ENCODE measurements around the gene TOR1A. TPM values are rescaled to one million over a fixed set of nuclear protein-coding genes. Genes with fewer than 3 reads are reported as not detected.

The TOR1A gene
- total and polyA plus RNA-seq, 4 donors = 24.2 to 46.0 (median 34.3) TPM

DNA sequence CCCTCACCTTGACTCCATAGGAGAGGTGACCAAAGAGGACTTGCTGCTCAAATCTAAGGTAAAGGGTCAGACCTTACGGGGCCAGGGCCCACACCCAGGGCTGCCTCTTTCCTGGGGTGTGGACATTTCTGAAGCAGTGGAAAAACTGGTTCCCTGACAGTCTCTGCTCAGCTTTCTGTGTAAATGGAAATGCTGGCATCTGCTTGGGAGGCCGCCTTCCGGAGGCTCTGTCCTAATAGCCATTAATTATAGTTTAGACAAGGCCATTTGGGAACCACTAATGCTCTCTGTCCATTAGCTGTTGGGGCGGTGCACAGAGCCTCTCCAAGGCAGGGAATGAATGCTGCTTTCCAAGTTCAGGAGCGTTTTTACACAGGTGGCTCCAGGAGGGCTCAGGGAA is 28.6 kb upstream of the TOR1A start:
- peaks cover 53% of the 10 kb centered on the region for H3K36me3 ChIP-seq (ENCODE audit: control insufficient read depth, insufficient read depth, low read length)
- peak in 1 of 6 donors; percentile 14 for DNase-seq (ENCODE audit: low read depth in 4 of 6, low spot score in 6 of 6)
- 61% methylated on average over 5 of the region's 5 CpGs for WGBS (ENCODE audit: insufficient coverage)
- no peak overlapping the region for H3K4me3 ChIP-seq (ENCODE audit: low read depth, low read length)
- no peaks in the 10 kb centered on the region for H3K27me3 ChIP-seq (ENCODE audit: control insufficient read depth, insufficient read depth, low read length)
- H3K9me3 ChIP-seq (ENCODE audit: control insufficient read depth, insufficient read depth, low read length) = no peaks in the 10 kb centered on the region
- no peaks in the 10 kb centered on the region for H3K4me1 ChIP-seq (ENCODE audit: control insufficient read depth, insufficient read depth, low read length)
- H3K27ac ChIP-seq (ENCODE audit: low read depth, low read length) = no peak overlapping the region

DNA sequence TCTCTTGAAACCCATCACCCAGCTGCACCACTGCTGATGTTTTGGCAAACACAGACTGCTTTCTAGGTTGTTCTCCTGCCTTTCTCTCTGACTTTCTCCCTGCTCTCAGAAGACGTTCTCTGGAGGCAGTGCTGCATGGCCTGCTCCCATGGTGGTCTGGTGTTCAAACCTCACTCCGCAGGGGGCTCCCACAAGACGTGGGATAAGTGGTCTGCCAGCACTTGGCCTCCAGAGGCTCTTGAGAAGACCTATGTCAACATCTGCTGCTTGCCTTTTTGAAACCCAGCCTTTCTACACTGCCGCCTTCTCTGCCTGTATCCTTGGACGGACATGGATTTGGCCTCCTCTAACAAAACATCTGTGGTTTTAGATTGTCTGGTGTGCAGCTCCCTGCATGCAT is 27.9 kb upstream of the TOR1A start:
- no peak for DNase-seq (ENCODE audit: low read depth in 4 of 6, low spot score in 6 of 6)
- 79% methylated on average over 5 of the region's 5 CpGs for WGBS (ENCODE audit: insufficient coverage)

DNA sequence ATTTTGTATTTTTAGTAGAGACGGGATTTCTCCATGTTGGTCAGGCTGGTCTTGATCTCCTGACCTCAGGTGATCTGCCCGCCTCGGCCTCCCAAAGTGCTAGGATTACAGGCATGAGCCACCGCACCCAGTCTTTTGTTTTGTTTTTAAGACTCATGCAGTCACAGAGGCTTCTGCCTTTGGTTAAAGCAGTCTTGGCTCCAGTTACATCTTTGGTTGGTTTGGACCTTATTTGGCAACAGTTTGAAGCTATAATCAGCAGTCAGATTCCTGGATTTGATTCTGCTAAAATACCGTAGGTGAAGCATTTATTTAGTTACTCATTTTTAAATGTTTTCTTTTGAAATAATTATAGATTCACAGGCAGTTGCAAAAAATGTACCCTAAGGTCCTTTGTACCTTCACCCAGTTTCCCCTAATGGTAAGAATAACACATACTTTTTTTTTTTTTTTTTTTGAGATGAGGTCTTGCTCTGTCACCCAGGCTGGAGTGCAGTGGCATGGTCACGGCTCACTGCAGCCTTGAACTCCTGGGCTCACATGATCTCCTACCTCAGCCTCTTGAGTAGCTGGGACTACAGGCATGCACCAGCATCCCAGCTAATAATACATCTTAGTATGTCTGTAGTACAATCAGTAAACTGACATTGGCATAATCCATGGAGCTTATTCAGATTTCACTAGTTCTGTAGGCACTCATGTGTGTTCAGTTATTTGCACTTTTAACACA is 27.1 kb upstream of the TOR1A start:
- Histone ChIP-seq H3K27ac (ENCODE audit: low read depth, low read length) (no peak overlapping the region), H3K4me3 (ENCODE audit: low read depth, low read length) (no peak overlapping the region), H3K4me1 (ENCODE audit: control insufficient read depth, insufficient read depth, low read length) (no peaks in the 10 kb centered on the region), H3K36me3 (ENCODE audit: control insufficient read depth, insufficient read depth, low read length) (peaks cover 40% of the 10 kb centered on the region), H3K9me3 (ENCODE audit: control insufficient read depth, insufficient read depth, low read length) (no peaks in the 10 kb centered on the region), H3K27me3 (ENCODE audit: control insufficient read depth, insufficient read depth, low read length) (no peaks in the 10 kb centered on the region)
- DNase-seq (ENCODE audit: low read depth in 4 of 6, low spot score in 6 of 6) = no peak
- 93% methylated on average over 4 of the region's 6 CpGs for WGBS (ENCODE audit: insufficient coverage)

More for the DNA sequence above, 27.9 kb upstream of the TOR1A start:
- Histone ChIP-seq H3K4me3 (ENCODE audit: low read depth, low read length) (no peak overlapping the region), H3K36me3 (ENCODE audit: control insufficient read depth, insufficient read depth, low read length) (peaks cover 47% of the 10 kb centered on the region), H3K27ac (ENCODE audit: low read depth, low read length) (no peak overlapping the region), H3K9me3 (ENCODE audit: control insufficient read depth, insufficient read depth, low read length) (no peaks in the 10 kb centered on the region), H3K27me3 (ENCODE audit: control insufficient read depth, insufficient read depth, low read length) (no peaks in the 10 kb centered on the region), H3K4me1 (ENCODE audit: control insufficient read depth, insufficient read depth, low read length) (no peaks in the 10 kb centered on the region)

DNA sequence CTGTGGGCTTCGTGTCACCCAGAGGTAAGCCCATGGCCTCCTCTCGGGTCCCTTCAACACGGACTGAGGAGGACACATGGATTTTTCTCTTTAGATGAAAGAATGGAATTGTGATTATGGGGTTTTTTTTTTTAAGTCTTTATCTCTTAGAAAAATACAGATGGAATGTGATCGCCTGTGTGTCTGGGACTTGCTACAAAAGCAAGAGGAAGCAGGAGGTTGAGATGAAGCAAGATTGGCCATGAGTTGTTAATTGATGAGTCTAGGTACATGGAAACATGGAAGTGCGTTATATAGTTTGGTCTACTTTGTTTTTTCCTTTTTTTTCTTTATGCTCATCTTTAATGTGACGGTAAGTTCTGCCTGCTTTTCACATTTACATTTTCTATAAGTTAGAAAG is 26.0 kb upstream of the TOR1A start:
- no peak for DNase-seq (ENCODE audit: low read depth in 4 of 6, low spot score in 6 of 6)

DNA sequence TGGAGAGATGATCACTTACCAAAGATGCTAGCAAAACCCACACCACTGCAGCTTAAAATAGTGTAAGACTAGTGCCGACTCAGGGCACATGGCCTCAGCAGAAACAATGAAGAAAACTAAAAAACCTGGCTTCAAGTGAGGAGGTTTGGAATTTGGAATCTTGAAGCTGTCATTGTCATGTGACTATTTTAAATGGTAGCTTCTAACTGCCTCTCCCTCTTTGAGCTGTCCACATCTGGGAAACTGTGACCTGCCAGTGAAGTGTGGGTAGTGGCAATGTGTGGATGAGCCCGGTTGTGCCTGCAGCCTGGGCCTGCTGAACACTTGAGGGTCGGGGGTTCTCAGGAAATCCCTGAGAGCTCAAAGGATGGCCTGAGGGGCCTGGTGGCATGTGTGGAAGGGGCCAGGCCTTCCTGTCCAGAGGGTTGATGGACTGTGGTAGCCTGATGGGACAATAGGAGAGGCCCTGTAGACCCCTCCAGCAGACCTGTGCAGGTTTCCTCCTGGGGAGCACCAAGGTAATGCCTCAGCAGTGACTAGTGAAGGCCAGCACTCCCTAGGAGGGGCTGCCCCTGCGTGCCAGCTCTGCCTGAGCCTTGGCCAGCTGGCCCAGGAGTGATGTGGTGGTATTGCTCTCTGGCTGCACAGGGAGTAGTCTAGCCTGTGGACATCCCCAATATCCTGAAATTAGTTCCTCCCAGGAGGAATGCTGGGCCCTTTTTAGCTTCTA is 24.9 kb upstream of the TOR1A start:
- Histone ChIP-seq H3K27ac (ENCODE audit: low read depth, low read length) (no peak overlapping the region), H3K4me3 (ENCODE audit: low read depth, low read length) (no peak overlapping the region), H3K9me3 (ENCODE audit: control insufficient read depth, insufficient read depth, low read length) (no peaks in the 10 kb centered on the region), H3K27me3 (ENCODE audit: control insufficient read depth, insufficient read depth, low read length) (no peaks in the 10 kb centered on the region), H3K4me1 (ENCODE audit: control insufficient read depth, insufficient read depth, low read length) (no peaks in the 10 kb centered on the region), H3K36me3 (ENCODE audit: control insufficient read depth, insufficient read depth, low read length) (peaks cover 39% of the 10 kb centered on the region)
- WGBS (ENCODE audit: insufficient coverage) = 88% methylated on average over 4 of the region's 4 CpGs
- no peak for DNase-seq (ENCODE audit: low read depth in 4 of 6, low spot score in 6 of 6)

More for the DNA sequence above, 26.0 kb upstream of the TOR1A start:
- Histone ChIP-seq H3K4me3 (ENCODE audit: low read depth, low read length) (no peak overlapping the region), H3K4me1 (ENCODE audit: control insufficient read depth, insufficient read depth, low read length) (no peaks in the 10 kb centered on the region), H3K27ac (ENCODE audit: low read depth, low read length) (no peak overlapping the region), H3K9me3 (ENCODE audit: control insufficient read depth, insufficient read depth, low read length) (no peaks in the 10 kb centered on the region), H3K27me3 (ENCODE audit: control insufficient read depth, insufficient read depth, low read length) (no peaks in the 10 kb centered on the region), H3K36me3 (ENCODE audit: control insufficient read depth, insufficient read depth, low read length) (peaks cover 39% of the 10 kb centered on the region)
- WGBS (ENCODE audit: insufficient coverage) = 100% methylated on average over 4 of the region's 6 CpGs

DNA sequence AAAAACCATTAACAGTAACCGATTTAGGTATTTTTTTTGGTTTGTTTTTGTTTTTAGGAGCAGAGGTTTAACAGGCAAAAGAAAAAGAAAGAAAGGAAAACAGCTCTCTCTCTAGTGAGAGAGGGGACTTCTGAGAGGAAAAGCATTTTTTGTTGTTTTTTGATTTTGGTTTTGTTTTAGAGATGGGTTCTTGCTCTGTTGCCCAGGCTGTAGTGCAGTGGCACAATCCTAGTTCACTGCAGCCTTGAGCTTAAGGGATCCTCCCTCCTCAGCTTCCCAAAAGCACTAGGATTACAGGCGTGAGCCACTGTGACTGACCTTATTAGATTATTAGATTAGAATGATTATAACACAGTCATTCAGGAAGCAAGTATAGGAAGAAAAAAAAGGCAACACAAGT is 21.4 kb upstream of the TOR1A start:
- Histone ChIP-seq H3K27me3 (ENCODE audit: control insufficient read depth, insufficient read depth, low read length) (no peaks in the 10 kb centered on the region), H3K36me3 (ENCODE audit: control insufficient read depth, insufficient read depth, low read length) (peaks cover 10% of the 10 kb centered on the region), H3K4me3 (ENCODE audit: low read depth, low read length) (no peak overlapping the region), H3K9me3 (ENCODE audit: control insufficient read depth, insufficient read depth, low read length) (no peaks in the 10 kb centered on the region), H3K4me1 (ENCODE audit: control insufficient read depth, insufficient read depth, low read length) (no peaks in the 10 kb centered on the region), H3K27ac (ENCODE audit: low read depth, low read length) (no peak overlapping the region)
- no peak for DNase-seq (ENCODE audit: low read depth in 4 of 6, low spot score in 6 of 6)
- no CpG with 5 or more reads among the region's 2 CpGs for whole genome bisulfite sequencing (ENCODE audit: insufficient coverage)

DNA sequence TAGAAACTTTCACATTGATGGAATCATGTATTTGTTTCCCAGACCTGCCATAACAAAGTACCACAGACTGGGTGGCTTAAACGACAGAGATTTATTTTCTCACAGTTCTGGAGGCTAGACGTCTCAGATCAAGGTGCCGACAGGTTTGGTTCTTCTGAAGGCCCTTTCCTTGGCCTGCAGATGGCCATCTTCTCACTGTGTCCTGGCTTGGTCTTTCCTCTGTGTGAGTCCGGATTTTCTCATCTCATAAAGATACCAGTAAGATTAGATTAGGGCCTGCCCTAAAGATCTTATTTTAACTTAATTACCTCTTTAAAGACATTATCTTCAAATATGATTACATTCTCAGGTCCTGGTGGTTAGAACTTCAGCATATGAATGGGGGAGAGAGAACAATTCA is 17.1 kb upstream of the TOR1A start:
- no peak overlapping the region for H3K4me3 ChIP-seq (ENCODE audit: low read depth, low read length)
- peaks cover 8% of the 10 kb centered on the region for H3K36me3 ChIP-seq (ENCODE audit: control insufficient read depth, insufficient read depth, low read length)
- no peak for DNase-seq (ENCODE audit: low read depth in 4 of 6, low spot score in 6 of 6)
- no peaks in the 10 kb centered on the region for H3K9me3 ChIP-seq (ENCODE audit: control insufficient read depth, insufficient read depth, low read length)
- H3K4me1 ChIP-seq (ENCODE audit: control insufficient read depth, insufficient read depth, low read length) = peaks cover 9% of the 10 kb centered on the region
- no peaks in the 10 kb centered on the region for H3K27me3 ChIP-seq (ENCODE audit: control insufficient read depth, insufficient read depth, low read length)
- no peak overlapping the region for H3K27ac ChIP-seq (ENCODE audit: low read depth, low read length)
- WGBS (ENCODE audit: insufficient coverage) = 64% methylated on average over 3 of the region's 4 CpGs

DNA sequence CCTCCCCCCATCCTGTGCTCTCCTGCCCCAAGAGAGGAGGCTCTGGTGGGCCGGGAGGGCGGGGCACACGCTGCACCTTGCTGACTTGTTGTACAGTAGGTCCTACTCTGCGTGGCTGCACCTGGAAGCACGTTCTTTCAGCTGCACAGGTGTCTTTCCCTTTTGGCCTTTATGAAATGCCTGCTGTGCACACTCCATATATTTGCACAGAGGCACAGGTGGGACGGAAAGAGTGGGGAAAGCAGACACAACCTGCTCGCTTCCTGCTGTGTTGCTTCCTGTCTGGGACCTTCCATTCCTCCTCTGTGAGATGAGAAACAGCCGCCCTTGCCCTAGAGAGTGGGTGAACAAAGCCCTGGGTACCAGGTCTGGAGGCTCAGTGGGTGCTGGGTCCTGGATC is 16.1 kb upstream of the TOR1A start:
- Histone ChIP-seq H3K9me3 (ENCODE audit: control insufficient read depth, insufficient read depth, low read length) (no peaks in the 10 kb centered on the region), H3K27me3 (ENCODE audit: control insufficient read depth, insufficient read depth, low read length) (no peaks in the 10 kb centered on the region), H3K4me3 (ENCODE audit: low read depth, low read length) (no peak overlapping the region), H3K4me1 (ENCODE audit: control insufficient read depth, insufficient read depth, low read length) (peaks cover 13% of the 10 kb centered on the region), H3K27ac (ENCODE audit: low read depth, low read length) (no peak overlapping the region), H3K36me3 (ENCODE audit: control insufficient read depth, insufficient read depth, low read length) (peaks cover 8% of the 10 kb centered on the region)
- no peak for DNase-seq (ENCODE audit: low read depth in 4 of 6, low spot score in 6 of 6)
- 84% methylated on average over 7 of the region's 8 CpGs for WGBS (ENCODE audit: insufficient coverage)

DNA sequence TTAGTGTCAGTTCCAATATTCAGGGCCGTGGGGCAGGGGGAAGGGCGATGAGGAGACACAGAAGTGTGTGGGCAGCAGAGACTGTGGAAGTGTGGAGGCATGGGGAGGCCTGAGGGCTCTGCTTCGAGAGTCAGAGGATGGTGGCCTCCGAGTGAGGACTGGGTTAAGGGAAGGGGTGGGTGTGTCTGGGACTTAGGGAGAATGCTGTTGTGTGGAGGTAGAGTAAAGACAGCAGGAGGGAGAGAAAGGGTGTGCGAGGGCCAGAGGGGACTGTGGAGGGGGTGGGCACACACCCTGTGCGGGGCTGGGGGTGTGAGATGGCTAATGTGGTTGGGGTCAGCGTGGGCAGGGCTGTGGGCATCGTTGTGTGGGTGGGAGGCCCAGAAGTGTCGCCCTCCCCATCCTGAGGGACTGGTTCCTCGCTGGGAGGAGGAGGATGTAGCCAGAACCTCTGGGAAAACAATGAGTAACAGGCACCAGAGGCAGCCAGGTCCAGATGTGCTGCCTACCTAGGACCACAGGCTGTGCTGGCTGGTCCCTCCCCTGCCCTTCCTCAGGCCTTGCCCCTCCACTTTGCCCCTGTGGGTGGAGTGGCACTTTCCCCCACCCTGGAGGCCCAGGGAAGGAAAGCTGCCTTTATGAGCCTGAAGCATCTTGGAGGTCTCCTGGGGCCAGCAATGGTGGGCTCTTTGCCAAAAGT is 15.5 kb upstream of the TOR1A start:
- no peak for DNase-seq (ENCODE audit: low read depth in 4 of 6, low spot score in 6 of 6)
- Histone ChIP-seq H3K9me3 (ENCODE audit: control insufficient read depth, insufficient read depth, low read length) (no peaks in the 10 kb centered on the region), H3K36me3 (ENCODE audit: control insufficient read depth, insufficient read depth, low read length) (peaks cover 8% of the 10 kb centered on the region), H3K4me1 (ENCODE audit: control insufficient read depth, insufficient read depth, low read length) (peaks cover 16% of the 10 kb centered on the region), H3K27ac (ENCODE audit: low read depth, low read length) (no peak overlapping the region), H3K4me3 (ENCODE audit: low read depth, low read length) (no peak overlapping the region), H3K27me3 (ENCODE audit: control insufficient read depth, insufficient read depth, low read length) (no peaks in the 10 kb centered on the region)
- 72% methylated on average over 9 of the region's 10 CpGs for WGBS (ENCODE audit: insufficient coverage)
